Measurements from ENCODE around the gene POPDC3. TPM values are rescaled to one million over a fixed set of nuclear protein-coding genes. Genes with fewer than 3 reads are reported as not detected.

The POPDC3 gene
- total RNA-seq, 1 donor from 2014 or later = 1.9 TPM

- Histone ChIP-seq H3K27ac (no peak overlapping the region), H3K4me3 (no peak overlapping the region), H3K9me3 (no peaks in the 10 kb centered on the region), H3K27me3 (no peaks in the 10 kb centered on the region), H3K36me3 (no peaks in the 10 kb centered on the region), H3K4me1 (no peaks in the 10 kb centered on the region)
- no peak for DNase-seq
- no peak for ATAC-seq
- TF ChIP-seq CTCF (IDR thresholded peaks at IDR 0.05) = no peak
- intact Hi-C loops (cut with DNase I) = no loop called here
Measured at GRCh38 chr6:105192707-105193465, 13.1 kb upstream of the POPDC3 start.

GRCh38 chr6:105191351-105191750 is 11.5 kb upstream of the POPDC3 start:
- H3K36me3 ChIP-seq = no peaks in the 10 kb centered on the region
- no peaks in the 10 kb centered on the region for H3K4me1 ChIP-seq
- intact Hi-C loops (cut with DNase I) = no loop called here
- no peak overlapping the region for H3K27ac ChIP-seq
- TF ChIP-seq CTCF (IDR thresholded peaks at IDR 0.05) = no peak
- DNase-seq (no peak), ATAC-seq (no peak)
- H3K27me3 ChIP-seq = no peaks in the 10 kb centered on the region
- no peaks in the 10 kb centered on the region for H3K9me3 ChIP-seq
- H3K4me3 ChIP-seq = no peak overlapping the region

GRCh38 chr6:105189026-105189820 is 9.4 kb upstream of the POPDC3 start:
- DNase-seq = no peak

GRCh38 chr6:105188251-105188650 is 8.4 kb upstream of the POPDC3 start:
- H3K27me3 ChIP-seq = no peaks in the 10 kb centered on the region
- no peak for ATAC-seq
- no peaks in the 10 kb centered on the region for H3K36me3 ChIP-seq
- TF ChIP-seq CTCF (IDR thresholded peaks at IDR 0.05) = no peak
- intact Hi-C loops (cut with DNase I) = no loop called here
- H3K9me3 ChIP-seq = no peaks in the 10 kb centered on the region
- H3K4me1 ChIP-seq = no peaks in the 10 kb centered on the region
- no peak overlapping the region for H3K27ac ChIP-seq
- DNase-seq = no peak
- H3K4me3 ChIP-seq = no peak overlapping the region

More at GRCh38 chr6:105189026-105189820, 9.4 kb upstream of the POPDC3 start:
- Histone ChIP-seq H3K27me3 (no peaks in the 10 kb centered on the region), H3K27ac (no peak overlapping the region), H3K36me3 (no peaks in the 10 kb centered on the region), H3K4me1 (no peaks in the 10 kb centered on the region), H3K9me3 (no peaks in the 10 kb centered on the region), H3K4me3 (no peak overlapping the region)
- intact Hi-C loops (cut with DNase I) = no loop called here
- no peak for ATAC-seq
- no peak for TF ChIP-seq CTCF (IDR thresholded peaks at IDR 0.05)

GRCh38 chr6:105186576-105186975 is 6.8 kb upstream of the POPDC3 start:
- H3K4me1 ChIP-seq = no peaks in the 10 kb centered on the region
- peaks cover 8% of the 10 kb centered on the region for H3K27me3 ChIP-seq
- H3K27ac ChIP-seq = no peak overlapping the region
- intact Hi-C loops (cut with DNase I) = no loop called here
- no peak for DNase-seq
- H3K9me3 ChIP-seq = no peaks in the 10 kb centered on the region
- no peak for TF ChIP-seq CTCF (IDR thresholded peaks at IDR 0.05)
- no peak overlapping the region for H3K4me3 ChIP-seq
- H3K36me3 ChIP-seq = no peaks in the 10 kb centered on the region
- ATAC-seq = no peak

Data from upper lobe of right lung (tissue), 1 donor.